ENCODE results near the gene ADGRF1. TPM values are rescaled to one million over a fixed set of nuclear protein-coding genes. Genes with fewer than 3 reads are reported as not detected.

Gene ADGRF1
- total and polyA plus RNA-seq, 5 donors from 2014 or later, result not detected

- no peak for ATAC-seq (ENCODE audit: low read depth in 2 of 2)
- Mint-ChIP-seq H3K27me3 (peaks cover 11% of the 10 kb centered on the region), H3K9me3 (no peaks in the 10 kb centered on the region), H3K36me3 (no peaks in the 10 kb centered on the region), H3K27ac (no peak overlapping the region), H3K4me1 (peaks cover 0 to 2% (median 0%) of the 10 kb centered on the region in 4 donors), H3K4me3 (no peak overlapping the region)
- no peak for DNase-seq
- no peaks in the 10 kb centered on the region for H3K36me3 ChIP-seq (ENCODE audit: control insufficient read depth, insufficient read depth, low read length)
- H3K4me3 ChIP-seq (ENCODE audit: low read depth, low read length), result no peak overlapping the region
- H3K4me1 ChIP-seq (ENCODE audit: control insufficient read depth, insufficient read depth, low read length, poor library complexity, severe bottlenecking), result no peaks in the 10 kb centered on the region
- H3K27ac ChIP-seq (ENCODE audit: insufficient read depth, low read length, poor library complexity, severe bottlenecking), result no peak overlapping the region
- no peaks in the 10 kb centered on the region for H3K9me3 ChIP-seq (ENCODE audit: control insufficient read depth in 2 of 2, low read length in 2 of 2)
- H3K27me3 ChIP-seq (ENCODE audit: control insufficient read depth, insufficient read depth, low read length), result no peaks in the 10 kb centered on the region
Observed at GRCh38 chr6:47043286-47043685, 1.2 kb upstream of the ADGRF1 start.

GRCh38 chr6:47041741-47042140, 391 bp downstream of the ADGRF1 start:
- Mint-ChIP-seq H3K9me3 (no peaks in the 10 kb centered on the region), H3K27ac (no peak overlapping the region), H3K36me3 (no peaks in the 10 kb centered on the region), H3K4me1 (no peaks in the 10 kb centered on the region), H3K4me3 (no peak overlapping the region), H3K27me3 (peaks cover 11% of the 10 kb centered on the region)
- Histone ChIP-seq H3K4me1 (ENCODE audit: control insufficient read depth, insufficient read depth, low read length, poor library complexity, severe bottlenecking) (no peaks in the 10 kb centered on the region), H3K27me3 (ENCODE audit: control insufficient read depth, insufficient read depth, low read length) (no peaks in the 10 kb centered on the region), H3K27ac (ENCODE audit: insufficient read depth, low read length, poor library complexity, severe bottlenecking) (no peak overlapping the region), H3K4me3 (ENCODE audit: low read depth, low read length) (no peak overlapping the region), H3K9me3 (ENCODE audit: control insufficient read depth in 2 of 2, low read length in 2 of 2) (no peaks in the 10 kb centered on the region), H3K36me3 (ENCODE audit: control insufficient read depth, insufficient read depth, low read length) (no peaks in the 10 kb centered on the region)
- DNase-seq, result no peak
- no peak for ATAC-seq (ENCODE audit: low read depth in 2 of 2)

GRCh38 chr6:47034926-47035325, 7.2 kb downstream of the ADGRF1 start:
- no peaks in the 10 kb centered on the region for H3K4me1 Mint-ChIP-seq
- H3K27me3 Mint-ChIP-seq, result peaks cover 4% of the 10 kb centered on the region
- no peak overlapping the region for H3K4me3 ChIP-seq (ENCODE audit: low read depth, low read length)
- H3K27ac ChIP-seq (ENCODE audit: insufficient read depth, low read length, poor library complexity, severe bottlenecking), result no peak overlapping the region
- H3K9me3 ChIP-seq (ENCODE audit: control insufficient read depth in 2 of 2, low read length in 2 of 2), result no peaks in the 10 kb centered on the region
- no peaks in the 10 kb centered on the region for H3K27me3 ChIP-seq (ENCODE audit: control insufficient read depth, insufficient read depth, low read length)
- H3K4me1 ChIP-seq (ENCODE audit: control insufficient read depth, insufficient read depth, low read length, poor library complexity, severe bottlenecking), result no peaks in the 10 kb centered on the region
- H3K27ac Mint-ChIP-seq, result no peak overlapping the region
- ATAC-seq (ENCODE audit: low read depth in 2 of 2), result no peak
- H3K36me3 ChIP-seq (ENCODE audit: control insufficient read depth, insufficient read depth, low read length), result no peaks in the 10 kb centered on the region
- peaks cover 0 to 1% (median 0%) of the 10 kb centered on the region in 7 donors for H3K9me3 Mint-ChIP-seq
- H3K36me3 Mint-ChIP-seq, result no peaks in the 10 kb centered on the region
- H3K4me3 Mint-ChIP-seq, result no peak overlapping the region
- no peak for DNase-seq

DNA sequence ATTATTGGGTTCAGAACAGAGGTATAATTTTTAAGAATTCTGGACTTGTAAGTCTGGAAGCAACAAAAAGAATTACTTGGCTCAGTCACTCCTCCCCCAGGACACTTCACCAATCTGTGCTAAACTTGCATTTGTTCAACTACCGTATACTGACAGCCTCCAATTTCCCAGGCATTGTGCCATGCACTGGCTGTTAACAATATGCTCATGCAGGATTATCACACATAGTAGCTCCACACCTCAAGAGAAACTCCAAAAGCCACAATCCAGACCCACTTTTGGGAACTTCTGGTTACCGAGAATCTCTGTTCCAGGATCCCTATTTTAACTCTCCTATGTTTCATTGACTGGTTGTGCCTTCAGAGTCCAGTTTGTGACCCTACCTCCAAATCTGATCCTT, 7.7 kb downstream of the ADGRF1 start:
- H3K9me3 ChIP-seq (ENCODE audit: control insufficient read depth in 2 of 2, low read length in 2 of 2), result no peaks in the 10 kb centered on the region
- Mint-ChIP-seq H3K4me1 (no peaks in the 10 kb centered on the region), H3K4me3 (no peak overlapping the region), H3K36me3 (no peaks in the 10 kb centered on the region), H3K9me3 (peaks cover 0 to 1% (median 0%) of the 10 kb centered on the region in 7 donors), H3K27me3 (peaks cover 1% of the 10 kb centered on the region), H3K27ac (no peak overlapping the region)
- ATAC-seq (ENCODE audit: low read depth in 2 of 2), result no peak
- no peaks in the 10 kb centered on the region for H3K4me1 ChIP-seq (ENCODE audit: control insufficient read depth, insufficient read depth, low read length, poor library complexity, severe bottlenecking)
- H3K27ac ChIP-seq (ENCODE audit: insufficient read depth, low read length, poor library complexity, severe bottlenecking), result no peak overlapping the region
- no peak overlapping the region for H3K4me3 ChIP-seq (ENCODE audit: low read depth, low read length)
- DNase-seq, result no peak
- no peaks in the 10 kb centered on the region for H3K36me3 ChIP-seq (ENCODE audit: control insufficient read depth, insufficient read depth, low read length)
- no peaks in the 10 kb centered on the region for H3K27me3 ChIP-seq (ENCODE audit: control insufficient read depth, insufficient read depth, low read length)

- Histone ChIP-seq H3K4me3 (ENCODE audit: low read depth, low read length) (no peak overlapping the region), H3K27me3 (ENCODE audit: control insufficient read depth, insufficient read depth, low read length) (no peaks in the 10 kb centered on the region), H3K9me3 (ENCODE audit: control insufficient read depth in 2 of 2, low read length in 2 of 2) (no peaks in the 10 kb centered on the region), H3K27ac (ENCODE audit: insufficient read depth, low read length, poor library complexity, severe bottlenecking) (no peak overlapping the region), H3K4me1 (ENCODE audit: control insufficient read depth, insufficient read depth, low read length, poor library complexity, severe bottlenecking) (no peaks in the 10 kb centered on the region), H3K36me3 (ENCODE audit: control insufficient read depth, insufficient read depth, low read length) (no peaks in the 10 kb centered on the region)
- Mint-ChIP-seq H3K27ac (no peak overlapping the region), H3K36me3 (no peaks in the 10 kb centered on the region), H3K4me1 (no peaks in the 10 kb centered on the region), H3K9me3 (peaks cover 0 to 1% (median 0%) of the 10 kb centered on the region in 7 donors), H3K27me3 (no peaks in the 10 kb centered on the region), H3K4me3 (no peak overlapping the region)
- DNase-seq, result no peak
- no peak for ATAC-seq (ENCODE audit: low read depth in 2 of 2)
Observed at GRCh38 chr6:47032974-47033765, 9.0 kb downstream of the ADGRF1 start.

GRCh38 chr6:47031656-47032055, 10.5 kb downstream of the ADGRF1 start:
- Histone ChIP-seq H3K4me1 (ENCODE audit: control insufficient read depth, insufficient read depth, low read length, poor library complexity, severe bottlenecking) (no peaks in the 10 kb centered on the region), H3K27ac (ENCODE audit: insufficient read depth, low read length, poor library complexity, severe bottlenecking) (no peak overlapping the region), H3K4me3 (ENCODE audit: low read depth, low read length) (no peak overlapping the region), H3K27me3 (ENCODE audit: control insufficient read depth, insufficient read depth, low read length) (no peaks in the 10 kb centered on the region), H3K36me3 (ENCODE audit: control insufficient read depth, insufficient read depth, low read length) (no peaks in the 10 kb centered on the region), H3K9me3 (ENCODE audit: control insufficient read depth in 2 of 2, low read length in 2 of 2) (no peaks in the 10 kb centered on the region)
- no peaks in the 10 kb centered on the region for H3K4me1 Mint-ChIP-seq
- H3K27me3 Mint-ChIP-seq, result no peaks in the 10 kb centered on the region
- peaks cover 0 to 1% (median 0%) of the 10 kb centered on the region in 7 donors for H3K9me3 Mint-ChIP-seq
- H3K36me3 Mint-ChIP-seq, result no peaks in the 10 kb centered on the region
- H3K27ac Mint-ChIP-seq, result no peak overlapping the region
- ATAC-seq (ENCODE audit: low read depth in 2 of 2), result no peak
- no peak for DNase-seq
- H3K4me3 Mint-ChIP-seq, result no peak overlapping the region

DNA sequence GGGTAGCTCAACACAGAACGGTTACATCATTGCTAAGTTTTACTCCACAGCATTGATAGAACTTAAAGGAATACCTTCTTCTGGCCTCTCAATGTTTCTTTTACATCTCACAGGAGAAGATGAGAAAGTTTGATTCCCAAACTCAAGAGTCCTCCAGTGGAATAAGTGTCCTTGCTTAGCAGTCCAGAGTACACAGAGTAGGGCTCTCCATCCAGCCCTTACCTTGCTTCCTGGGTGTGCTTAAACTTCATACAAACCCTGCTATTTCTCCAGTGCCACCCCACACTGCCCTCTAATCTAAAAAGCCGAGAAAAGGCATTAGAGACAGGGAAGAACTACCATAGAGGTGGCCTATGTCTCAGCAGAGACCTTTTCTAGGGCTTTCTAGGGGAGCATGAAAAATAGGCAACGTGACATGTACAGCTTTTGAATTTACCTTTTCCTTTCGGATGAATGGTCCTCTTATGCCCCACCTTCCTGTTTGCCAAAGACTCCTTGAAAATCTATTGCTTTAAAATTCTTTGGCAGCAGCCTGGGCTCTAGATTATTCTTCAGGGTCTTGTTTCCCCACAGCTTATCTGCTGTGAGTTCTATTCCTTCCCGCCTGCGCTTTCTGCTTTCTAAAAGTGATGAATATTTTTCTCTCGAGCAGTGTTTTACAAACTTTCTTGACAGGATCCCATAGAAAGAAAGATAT, 12.1 kb downstream of the ADGRF1 start:
- no peaks in the 10 kb centered on the region for H3K27me3 Mint-ChIP-seq
- H3K4me1 Mint-ChIP-seq, result no peaks in the 10 kb centered on the region
- H3K9me3 Mint-ChIP-seq, result peaks cover 0 to 1% (median 0%) of the 10 kb centered on the region in 7 donors
- DNase-seq (no peak), ATAC-seq (ENCODE audit: low read depth in 2 of 2) (no peak)
- Histone ChIP-seq H3K27me3 (ENCODE audit: control insufficient read depth, insufficient read depth, low read length) (no peaks in the 10 kb centered on the region), H3K36me3 (ENCODE audit: control insufficient read depth, insufficient read depth, low read length) (no peaks in the 10 kb centered on the region), H3K9me3 (ENCODE audit: control insufficient read depth in 2 of 2, low read length in 2 of 2) (no peaks in the 10 kb centered on the region), H3K27ac (ENCODE audit: insufficient read depth, low read length, poor library complexity, severe bottlenecking) (no peak overlapping the region), H3K4me3 (ENCODE audit: low read depth, low read length) (no peak overlapping the region), H3K4me1 (ENCODE audit: control insufficient read depth, insufficient read depth, low read length, poor library complexity, severe bottlenecking) (no peaks in the 10 kb centered on the region)
- H3K36me3 Mint-ChIP-seq, result no peaks in the 10 kb centered on the region
- H3K4me3 Mint-ChIP-seq, result no peak overlapping the region
- H3K27ac Mint-ChIP-seq, result no peak overlapping the region

Data from CD4-positive, CD25-positive, alpha-beta regulatory T cell (primary cell).